ENCODE measurements around the gene TMEM176B.
"Not testable (repeated sequence)": the region's sequence is repeated elsewhere in the genome, so short reads cannot be mapped to it uniquely, and the experiment has no call there.

The TMEM176B gene

GRCh38 chr7:150823484-150824126 lies 23.4 kb upstream of the TMEM176B start:
- no peak for DNase-seq (ENCODE audit: low read depth, low spot score)
- H3K27ac ChIP-seq = no peak overlapping the region

GRCh38 chr7:150823043-150823442 lies 22.9 kb upstream of the TMEM176B start:
- H3K27ac ChIP-seq = no peak overlapping the region
- no peak for DNase-seq (ENCODE audit: low read depth, low spot score)

GRCh38 chr7:150820578-150821198 lies 20.5 kb upstream of the TMEM176B start:
- H3K27ac ChIP-seq = no peak overlapping the region
- no peak for DNase-seq (ENCODE audit: low read depth, low spot score)

- no peak overlapping the region for H3K27ac ChIP-seq
- no peak for DNase-seq (ENCODE audit: low read depth, low spot score)
Observed at GRCh38 chr7:150820148-150820547, 20.0 kb upstream of the TMEM176B start.

- no peak for DNase-seq (ENCODE audit: low read depth, low spot score)
- H3K27ac ChIP-seq = no peak overlapping the region
Observed at GRCh38 chr7:150818971-150819370, 18.8 kb upstream of the TMEM176B start.

GRCh38 chr7:150814328-150815001 lies 14.3 kb upstream of the TMEM176B start:
- no peak for DNase-seq (ENCODE audit: low read depth, low spot score)
- H3K27ac ChIP-seq = no peak overlapping the region

GRCh38 chr7:150807616-150808438 lies 7.7 kb upstream of the TMEM176B start:
- not testable (repeated sequence) for DNase-seq (ENCODE audit: low read depth, low spot score); H3K27ac ChIP-seq

- no peak overlapping the region for H3K27ac ChIP-seq
- DNase-seq (ENCODE audit: low read depth, low spot score) = no peak
Observed at GRCh38 chr7:150806863-150807262, 6.7 kb upstream of the TMEM176B start.

GRCh38 chr7:150806454-150806853 lies 6.3 kb upstream of the TMEM176B start:
- H3K27ac ChIP-seq = no peak overlapping the region
- DNase-seq (ENCODE audit: low read depth, low spot score) = no peak

- no peak for DNase-seq (ENCODE audit: low read depth, low spot score)
- H3K27ac ChIP-seq = no peak overlapping the region
Observed at GRCh38 chr7:150805864-150806263, 5.7 kb upstream of the TMEM176B start.

- H3K27ac ChIP-seq = no peak overlapping the region
- DNase-seq (ENCODE audit: low read depth, low spot score) = no peak
Observed at GRCh38 chr7:150804802-150805201, 4.6 kb upstream of the TMEM176B start.

GRCh38 chr7:150803161-150803860 lies 3.1 kb upstream of the TMEM176B start:
- no peak overlapping the region for H3K27ac ChIP-seq
- no peak for DNase-seq (ENCODE audit: low read depth, low spot score)

- DNase-seq (ENCODE audit: low read depth, low spot score) = no peak
- H3K27ac ChIP-seq = no peak overlapping the region
Observed at GRCh38 chr7:150801946-150802771, 2.0 kb upstream of the TMEM176B start.

- no peak overlapping the region for H3K27ac ChIP-seq
- no peak for DNase-seq (ENCODE audit: low read depth, low spot score)
Observed at GRCh38 chr7:150801242-150801945, 1.2 kb upstream of the TMEM176B start.

- DNase-seq (ENCODE audit: low read depth, low spot score) = no peak
- H3K27ac ChIP-seq = no peak within 1 kb of the TSS
Observed at GRCh38 chr7:150800581-150801241, 547 bp upstream of the TMEM176B start, which contains the start of gene TMEM176A. TSS of gene TMEM176A (plus strand) at chr7:150800769. CDS start at chr7:150801551, 782 bp downstream.

- DNase-seq (ENCODE audit: low read depth, low spot score) = no peak
- no peak overlapping the region for H3K27ac ChIP-seq
Observed at GRCh38 chr7:150799156-150799555, 1.0 kb downstream of the TMEM176B start.

GRCh38 chr7:150797661-150798060 lies 2.5 kb downstream of the TMEM176B start:
- DNase-seq (ENCODE audit: low read depth, low spot score) = no peak
- no peak overlapping the region for H3K27ac ChIP-seq

All from epithelial cell of prostate (primary cell).